Fibroblast of peridontal ligament (primary cell): Measurements from ENCODE around the gene LRRFIP1.
"Not testable (repeated sequence)": the region's sequence is repeated elsewhere in the genome, so short reads cannot be mapped to it uniquely, and the experiment has no call there.

Source experiments
- DNase-seq: peaks from one replicate; pipeline ENCODE4 v3.0.0-alpha.2; 2010; ENCODE audit errors: extremely low read depth

LRRFIP1 gene

DNA sequence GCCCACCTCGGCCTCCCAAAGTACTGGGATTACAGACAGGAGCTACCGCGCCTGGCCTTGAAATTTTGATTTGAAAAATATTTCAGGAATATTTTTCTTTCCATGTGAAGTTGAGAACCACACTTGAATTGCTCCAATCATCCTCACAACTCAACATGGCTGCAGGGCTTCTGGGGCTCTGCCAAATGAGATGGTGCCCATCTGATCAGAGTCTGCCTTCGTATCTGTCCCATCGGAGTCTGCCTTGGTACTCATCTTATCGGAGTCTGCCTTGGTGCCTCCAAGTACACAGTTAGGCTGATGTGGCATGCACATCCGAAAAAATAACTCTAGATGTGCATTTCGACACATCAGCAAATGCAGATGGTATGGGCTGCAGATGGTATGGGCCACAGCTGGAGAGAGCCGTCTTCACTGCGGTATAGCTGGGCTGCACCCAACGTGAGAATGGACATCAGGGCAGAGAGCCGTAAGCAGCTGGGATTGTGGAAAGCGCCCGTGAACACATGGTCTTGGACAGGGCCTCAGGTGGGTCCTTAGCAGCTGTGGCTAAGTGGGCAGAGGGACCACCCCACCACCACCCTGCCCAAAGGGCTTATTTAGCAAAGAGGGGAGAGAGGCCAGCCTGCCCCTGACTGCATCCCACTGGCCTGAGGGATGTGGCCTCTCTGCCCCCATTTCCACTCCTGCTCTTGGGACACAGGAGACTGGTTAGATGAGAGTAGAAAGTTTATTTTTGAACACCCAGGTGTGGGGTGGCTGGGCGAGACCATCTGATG lies 119.1 kb downstream of the LRRFIP1 start:
- no peak for DNase-seq

GRCh38 chr2:237747189-237747588 lies 119.8 kb downstream of the LRRFIP1 start:
- DNase-seq, result no peak

GRCh38 chr2:237749002-237749401 lies 121.6 kb downstream of the LRRFIP1 start:
- DNase-seq, result no peak

DNA sequence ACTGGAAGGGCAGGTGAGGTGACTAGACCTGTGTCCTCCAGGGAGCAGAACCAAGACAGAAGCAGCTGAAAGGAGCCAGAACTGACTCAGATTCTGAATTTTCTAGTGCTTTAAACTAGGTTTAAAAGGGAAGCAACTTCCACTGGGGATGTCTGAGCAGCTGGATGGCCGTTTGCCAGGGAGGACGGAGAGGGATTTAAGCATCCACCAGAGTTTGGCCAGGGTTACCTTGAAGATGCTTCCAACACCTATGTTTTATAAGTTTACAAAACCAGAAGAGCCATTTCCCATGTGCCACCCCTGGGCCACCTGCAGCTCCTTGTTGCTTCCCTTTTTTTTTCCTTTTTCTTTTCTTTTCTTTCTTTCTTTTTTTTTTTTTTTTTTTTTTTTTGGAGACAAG lies 122.6 kb downstream of the LRRFIP1 start:
- no peak for DNase-seq

- DNase-seq, result not testable (repeated sequence)
These were observed 123.1 kb downstream of the LRRFIP1 start for GRCh38 chr2:237750441-237750840.

DNA sequence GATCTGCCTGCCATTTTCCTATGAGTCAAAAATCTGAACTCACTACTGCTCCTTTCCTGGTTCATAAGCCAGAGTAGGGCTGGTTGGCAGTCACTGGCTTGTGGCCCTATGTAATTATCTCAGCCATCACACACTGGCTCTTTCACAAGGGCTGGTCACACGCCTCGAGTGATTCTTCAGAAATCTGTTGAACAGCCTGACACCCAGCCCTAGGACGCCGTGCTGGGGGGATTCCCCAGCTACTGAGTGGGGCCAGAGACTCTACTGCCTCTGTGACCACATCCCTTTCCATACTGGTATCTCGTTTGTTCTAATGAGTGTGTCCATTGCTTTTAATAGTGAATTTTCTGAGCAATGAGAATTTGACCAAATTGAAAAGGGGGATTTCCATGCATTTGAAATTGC lies 125.4 kb downstream of the LRRFIP1 start:
- DNase-seq, result no peak

DNA sequence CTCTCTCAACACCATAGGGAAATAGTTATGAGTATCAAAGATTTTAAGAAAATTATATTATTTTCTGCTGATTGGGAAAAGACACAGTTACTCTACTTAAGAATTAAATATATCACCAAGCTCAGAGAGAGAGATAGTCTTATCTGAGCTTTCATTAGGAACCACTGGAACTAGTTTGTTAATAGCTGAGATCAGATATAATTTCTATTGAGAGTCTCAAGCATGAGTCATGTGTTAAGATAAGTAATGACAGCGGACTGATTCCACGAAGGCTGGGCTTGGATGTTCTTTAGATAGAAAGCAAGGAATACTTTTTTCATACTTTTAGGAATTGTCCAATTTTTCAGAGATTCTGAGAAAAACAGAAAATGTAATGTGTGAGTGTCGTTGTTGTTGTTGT lies 126.8 kb downstream of the LRRFIP1 start:
- no peak for DNase-seq

DNA sequence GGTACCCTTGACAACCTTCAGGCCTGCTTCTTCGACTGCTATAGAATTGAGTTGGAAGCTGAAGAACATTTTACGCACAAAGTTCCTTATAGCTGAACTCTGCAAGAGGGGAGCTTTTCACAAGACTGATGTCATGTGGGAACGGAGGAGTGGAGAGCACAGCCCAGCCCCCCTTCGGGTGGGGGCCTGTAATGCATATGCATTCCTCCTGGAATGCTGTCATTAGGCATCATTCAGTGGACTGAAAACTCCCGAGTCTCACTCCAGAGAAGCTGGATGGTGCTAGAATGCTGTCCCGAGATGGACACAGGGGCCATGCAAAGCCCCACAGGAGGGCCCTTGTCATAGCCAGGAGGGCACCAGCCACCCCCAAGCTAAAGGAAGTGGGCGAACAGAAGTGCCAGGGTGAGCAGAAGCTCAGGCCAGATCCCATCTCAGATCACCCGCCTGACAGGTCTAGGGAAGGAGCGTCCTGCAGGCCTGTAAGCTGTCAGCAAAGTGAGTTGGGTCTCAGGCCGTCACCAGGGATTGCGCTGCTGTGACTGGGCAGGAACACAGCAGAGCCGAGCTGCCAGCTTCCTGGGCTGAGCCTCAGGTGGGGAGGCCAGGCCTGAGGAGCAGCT lies 127.3 kb downstream of the LRRFIP1 start:
- no peak for DNase-seq

DNA sequence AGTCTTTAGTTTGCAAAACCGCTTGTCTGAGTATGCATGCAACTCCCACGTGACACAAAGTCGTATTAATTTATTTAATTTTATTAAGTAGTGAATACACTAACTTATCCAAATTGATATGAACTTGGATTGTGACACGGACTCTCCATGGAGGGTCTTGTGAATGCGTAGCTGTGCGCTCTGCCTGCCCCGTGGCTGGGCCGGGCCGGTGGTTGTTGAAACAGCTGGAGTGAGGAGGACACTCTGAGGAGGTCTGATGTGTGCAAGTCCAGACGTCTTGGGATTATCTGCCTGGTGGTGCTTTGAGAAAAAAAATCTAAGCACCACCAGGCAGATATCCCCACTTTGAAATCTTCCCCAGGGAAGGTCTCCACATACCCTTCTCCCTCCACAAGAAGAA lies 130.2 kb downstream of the LRRFIP1 start:
- no peak for DNase-seq

DNA sequence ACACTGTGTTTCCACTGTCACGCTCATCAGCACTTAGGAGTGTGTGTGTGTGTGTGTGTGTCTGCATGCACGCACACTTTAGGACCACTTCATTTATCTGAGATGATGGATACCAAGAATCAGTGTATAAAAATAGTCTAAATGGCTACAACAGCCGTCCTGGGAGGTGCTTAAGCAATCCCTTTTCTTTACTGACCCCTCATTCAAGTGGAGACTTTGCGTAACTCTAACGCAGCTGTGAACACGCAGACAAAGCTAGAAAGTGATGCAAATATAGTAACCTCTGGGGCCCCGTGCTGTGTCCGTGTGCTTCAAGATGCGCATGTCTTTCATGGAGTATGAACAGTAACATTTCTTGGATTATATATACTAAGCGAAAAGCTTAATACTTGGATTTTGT lies 130.8 kb downstream of the LRRFIP1 start:
- no peak for DNase-seq

DNA sequence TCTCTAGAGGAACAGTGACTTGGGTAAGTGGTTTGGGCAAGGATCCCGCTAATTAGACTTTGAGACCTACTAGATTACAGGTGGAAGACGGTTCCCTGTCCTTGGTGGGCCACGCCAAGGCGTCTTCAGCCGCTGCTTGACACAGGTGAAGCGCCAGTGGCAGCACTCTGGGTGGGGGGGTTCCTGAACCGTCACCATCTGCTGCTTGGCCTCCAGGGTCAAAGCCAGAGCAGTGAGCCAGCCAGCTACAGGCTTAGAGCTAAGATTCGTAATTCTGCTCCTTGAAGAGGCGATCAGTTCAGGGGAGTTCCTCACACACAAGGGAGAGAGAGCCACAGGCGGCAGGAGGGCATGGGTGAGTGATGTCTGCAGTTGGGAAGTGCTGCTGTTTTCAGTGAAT lies 131.8 kb downstream of the LRRFIP1 start:
- no peak for DNase-seq

DNA sequence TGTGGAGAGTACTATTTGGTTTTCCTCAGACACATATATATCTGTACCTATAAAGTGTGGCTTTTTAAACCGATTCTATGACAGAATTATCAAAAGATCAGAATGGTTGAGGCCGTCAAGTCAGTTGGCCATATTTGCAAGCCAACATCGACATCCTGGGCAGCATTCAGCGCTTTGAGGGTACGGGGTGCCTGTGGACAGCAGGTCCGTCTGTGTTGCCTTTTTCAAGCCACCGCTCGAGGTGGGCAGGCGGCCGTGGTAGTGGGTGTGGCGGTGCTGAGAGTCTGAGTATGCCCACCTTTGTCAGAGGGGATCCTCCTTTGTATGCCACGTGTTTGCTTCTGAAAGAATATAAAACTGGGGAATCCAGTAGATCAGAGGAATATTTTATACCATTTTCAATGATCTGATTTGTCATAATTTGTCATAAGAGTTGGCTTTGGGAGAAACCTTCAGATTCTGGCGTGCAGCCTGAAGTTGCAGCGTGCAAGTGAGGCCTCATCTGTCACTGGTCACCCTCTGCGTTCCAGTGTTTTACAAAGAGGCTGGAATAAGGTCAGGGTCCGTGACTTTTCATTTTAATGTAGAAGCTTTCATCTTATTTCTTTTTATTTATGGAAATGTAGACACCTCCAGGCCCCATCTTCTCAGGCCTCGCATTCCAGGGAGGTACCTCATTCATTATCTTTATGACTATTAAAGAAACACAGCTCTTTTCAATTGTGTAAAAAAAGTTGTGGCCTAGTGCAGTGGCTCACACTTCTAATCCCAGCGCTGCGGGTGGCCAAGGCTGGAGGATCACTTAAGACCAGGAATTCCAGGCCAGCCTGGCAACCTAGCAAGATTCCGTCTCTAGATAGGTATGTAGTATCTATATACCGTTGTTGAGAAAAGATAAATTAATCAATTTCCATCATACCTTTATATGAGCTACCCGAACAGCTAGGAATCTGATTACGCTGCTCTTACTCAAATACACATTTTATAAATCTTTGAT lies 133.4 kb downstream of the LRRFIP1 start:
- DNase-seq, result no peak

DNA sequence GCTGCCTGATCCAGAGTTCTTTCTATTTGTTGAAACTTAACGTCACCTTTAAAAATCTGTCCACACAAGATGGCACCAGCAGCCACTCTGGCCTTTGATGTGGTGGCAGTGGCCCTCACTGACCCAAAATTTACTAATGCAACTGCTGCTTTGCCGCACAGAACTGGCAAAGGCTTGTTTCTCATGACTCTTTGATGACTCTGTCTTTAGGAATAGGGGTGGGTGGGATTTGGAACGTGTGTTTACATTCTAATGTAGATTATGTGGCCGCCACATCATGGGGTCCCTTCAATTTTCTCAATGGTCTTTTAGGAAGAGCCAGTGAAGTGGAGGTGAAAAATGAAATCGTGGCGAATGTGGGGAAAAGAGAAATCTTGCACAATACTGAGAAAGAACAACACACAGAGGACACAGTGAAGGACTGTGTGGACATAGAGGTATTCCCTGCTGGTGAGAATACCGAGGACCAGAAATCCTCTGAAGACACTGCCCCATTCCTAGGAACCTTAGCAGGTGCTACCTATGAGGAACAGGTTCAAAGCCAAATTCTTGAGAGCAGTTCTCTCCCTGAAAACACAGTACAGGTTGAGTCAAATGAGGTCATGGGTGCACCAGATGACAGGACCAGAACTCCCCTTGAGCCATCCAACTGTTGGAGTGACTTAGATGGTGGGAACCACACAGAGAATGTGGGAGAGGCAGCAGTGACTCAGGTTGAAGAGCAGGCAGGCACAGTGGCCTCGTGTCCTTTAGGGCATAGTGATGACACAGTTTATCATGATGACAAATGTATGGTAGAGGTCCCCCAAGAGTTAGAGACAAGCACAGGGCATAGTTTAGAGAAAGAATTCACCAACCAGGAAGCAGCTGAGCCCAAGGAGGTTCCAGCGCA lies 135.2 kb downstream of the LRRFIP1 start:
- peak; percentile 67 for DNase-seq

DNA sequence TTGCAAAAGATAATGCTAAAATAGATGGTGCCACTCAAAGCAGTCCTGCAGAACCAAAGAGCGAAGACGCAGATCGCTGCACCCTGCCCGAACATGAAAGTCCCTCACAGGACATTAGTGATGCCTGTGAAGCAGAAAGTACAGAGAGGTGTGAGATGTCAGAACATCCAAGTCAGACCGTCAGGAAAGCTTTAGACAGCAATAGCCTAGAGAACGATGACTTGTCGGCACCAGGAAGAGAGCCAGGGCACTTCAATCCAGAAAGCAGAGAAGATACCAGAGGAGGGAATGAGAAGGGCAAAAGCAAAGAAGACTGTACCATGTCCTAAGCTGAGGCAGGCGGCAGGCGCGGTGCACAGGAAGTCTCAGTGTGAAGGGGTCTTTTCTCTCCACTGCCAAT lies 136.4 kb downstream of the LRRFIP1 start:
- no peak for DNase-seq

DNA sequence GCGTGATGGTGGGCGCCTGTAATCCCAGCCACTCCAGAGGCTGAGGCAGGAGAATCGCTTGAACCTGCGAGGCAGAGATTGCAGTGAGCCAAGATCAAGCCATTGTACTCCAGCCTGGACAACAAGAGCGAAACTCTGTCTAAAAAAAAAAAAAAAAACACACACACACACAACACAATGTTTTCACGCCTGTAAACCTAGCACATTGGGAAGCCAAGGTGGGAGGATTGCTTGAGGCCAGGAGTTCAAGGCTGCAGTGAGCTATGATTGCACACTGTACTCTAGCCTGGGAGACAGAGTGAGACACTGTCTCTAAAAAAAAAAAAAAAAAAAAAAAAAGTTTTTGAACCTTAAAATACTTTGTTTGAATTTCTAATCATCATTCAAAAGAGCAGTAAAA lies 137.7 kb downstream of the LRRFIP1 start:
- not testable (repeated sequence) for DNase-seq

DNA sequence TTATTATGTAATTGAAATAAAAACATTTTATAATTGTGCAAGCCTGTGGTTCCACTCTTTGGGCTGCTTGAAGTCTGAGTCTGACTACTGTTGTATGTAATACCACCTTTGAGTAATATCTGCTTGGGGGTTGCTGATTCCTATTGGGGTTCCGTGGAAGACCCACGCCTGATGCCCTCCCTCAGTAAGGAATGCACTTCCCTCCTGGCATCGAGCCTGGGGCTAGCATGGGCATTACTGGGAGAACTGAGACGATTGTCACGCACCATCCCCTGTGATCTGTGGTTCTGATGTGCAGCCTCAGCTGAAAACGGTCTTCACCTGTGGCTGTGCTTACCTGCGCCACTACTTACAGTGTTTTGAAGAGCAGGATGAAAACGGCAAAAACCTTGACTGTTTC lies 138.5 kb downstream of the LRRFIP1 start:
- peak; percentile 31 for DNase-seq

GRCh38 chr2:237766340-237766739 lies 139.0 kb downstream of the LRRFIP1 start:
- no peak for DNase-seq

DNA sequence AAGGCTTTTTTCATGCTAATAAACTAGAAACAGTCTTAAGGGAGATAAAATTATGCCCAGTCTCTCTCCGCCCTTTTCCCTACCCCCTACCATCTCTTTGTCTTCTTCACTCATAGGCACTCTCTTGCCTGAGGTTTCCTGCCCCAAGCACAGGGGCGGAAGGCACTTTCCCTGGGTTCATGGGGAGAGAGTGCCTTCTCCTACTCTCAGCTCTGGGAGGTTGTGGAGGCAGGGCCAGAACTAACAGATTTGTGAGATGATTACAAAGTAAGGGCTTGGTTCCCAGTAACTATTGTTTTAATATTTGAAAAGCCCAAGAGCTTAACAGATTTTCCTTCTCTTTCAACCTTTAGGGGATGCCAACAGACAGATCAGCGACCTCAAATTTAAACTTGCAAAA lies 145.1 kb downstream of the LRRFIP1 start:
- no peak for DNase-seq

- no peak for DNase-seq
These were observed 146.4 kb downstream of the LRRFIP1 start for GRCh38 chr2:237773826-237774225.

DNA sequence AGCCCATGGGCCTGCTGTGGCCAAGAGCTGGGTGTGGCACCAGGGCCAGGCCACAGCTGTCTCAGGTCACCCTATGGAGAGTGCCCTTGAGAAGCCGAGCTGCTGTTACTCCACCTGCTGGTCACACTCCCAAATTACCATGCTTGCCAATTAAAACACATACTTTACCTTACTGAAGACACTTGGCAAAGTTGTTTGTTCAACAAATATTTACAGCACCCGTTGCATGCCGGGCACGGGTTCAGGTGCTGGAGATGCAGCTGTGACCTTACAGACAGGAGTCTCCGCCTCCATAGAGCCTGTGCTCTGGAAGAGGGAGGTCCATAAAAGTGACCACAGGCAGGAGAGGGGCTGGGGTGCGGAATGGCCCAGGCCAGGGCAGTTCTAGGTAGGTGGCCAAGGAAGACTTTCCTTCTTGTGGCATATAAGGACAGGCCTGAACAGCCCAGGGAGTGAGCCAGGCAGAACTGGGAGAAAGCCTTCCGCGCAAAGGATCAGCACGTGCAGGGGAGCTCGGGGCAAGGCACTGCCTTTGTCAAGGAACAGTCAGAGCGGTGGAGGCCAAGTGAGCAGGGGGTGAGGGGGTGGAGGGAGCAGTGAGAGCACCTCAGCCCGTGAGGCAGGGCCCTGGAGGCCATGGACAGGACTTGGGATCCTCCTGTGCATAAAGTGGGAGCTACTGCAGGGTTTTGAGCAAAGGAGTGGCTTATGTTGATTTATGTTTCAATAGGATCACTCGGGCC lies 147.6 kb downstream of the LRRFIP1 start:
- peak; percentile 55 for DNase-seq

GRCh38 chr2:237779521-237779920 lies 152.1 kb downstream of the LRRFIP1 start:
- DNase-seq, result no peak
